Activated CD8-positive, alpha-beta T cell treated with anti-CD3 and anti-CD28 coated beads for 36 hours (primary cell): ENCODE results near the gene KRT13. TPM values are rescaled to one million over a fixed set of nuclear protein-coding genes. Genes with fewer than 3 reads are reported as not detected.
"Not testable (repeated sequence)": the region's sequence is repeated elsewhere in the genome, so short reads cannot be mapped to it uniquely, and the experiment has no call there.

ENCODE experiments used
- ATAC-seq: fragments of 200-7000 bp; cut with Tn5 transposase; one replicate; pipeline ENCODE4 v1.10.0; 2021; ENCODE audit warnings: mild to moderate bottlenecking, moderate library complexity
- CTCF ChIA-PET: fragments of 350-600 bp; sonication (Branson Sonifier 250); formaldehyde crosslinking; loops from one replicate; lab custom pipeline; 2021; ENCODE audit warnings: antibody characterized with exemption; lab: Charles Lee
- POLR2A ChIA-PET: fragments of 350-600 bp; sonication (Branson Sonifier 250); formaldehyde crosslinking; loops from one replicate; lab custom pipeline; 2021; ENCODE audit warnings: antibody characterized with exemption; lab: Charles Lee
- DNase-seq: peaks from one replicate; pipeline ENCODE4 v3.0.0-alpha.2; 2020
- H3K27ac Mint-ChIP-seq: one replicate; pipeline ENCODE4 v1.8.0; 2021; ENCODE audit warnings: mild to moderate bottlenecking, mixed read lengths
- H3K27me3 Mint-ChIP-seq: one replicate; pipeline ENCODE4 v1.8.0; 2021; ENCODE audit warnings: mixed read lengths
- H3K36me3 Mint-ChIP-seq: one replicate; pipeline ENCODE4 v1.8.0; 2021; ENCODE audit warnings: low read depth, mixed read lengths
- H3K4me1 Mint-ChIP-seq: one replicate; pipeline ENCODE4 v1.8.0; 2021; ENCODE audit warnings: low read depth, mixed read lengths
- H3K4me3 Mint-ChIP-seq: one replicate; pipeline ENCODE4 v1.8.0; 2021; ENCODE audit warnings: mild to moderate bottlenecking, moderate library complexity, mixed read lengths
- H3K9me3 Mint-ChIP-seq: one replicate; pipeline ENCODE4 v1.8.0; 2021; ENCODE audit warnings: mixed read lengths
- CTCF ChIP-seq: fragments of 200-600 bp; IDR thresholded peaks from one replicate; pipeline ENCODE4 v1.8.0; 2022; ENCODE audit warnings: antibody characterized with exemption, mild to moderate bottlenecking
- intact Hi-C: fragments of 100-400 bp; cut with micrococcal nuclease; formaldehyde crosslinking; loops from one replicate; pipeline ENCODE4 v1.10.0; 2022
- total RNA-seq, 2 experiments: library from RNA; stranded (reverse); gene quantifications; one replicate each; pipeline ENCODE4 v1.2.3, GENCODE V29; 2021

KRT13 gene
- total RNA-seq, 2 experiments from 2014 or later = not detected

- TF ChIP-seq CTCF = no peak
- intact Hi-C loops = no loop called here
- H3K36me3 Mint-ChIP-seq = no peaks in the 10 kb centered on the region
- peaks cover 20% of the 10 kb centered on the region for H3K4me1 Mint-ChIP-seq
- ATAC-seq (no peak), DNase-seq (no peak)
- H3K27ac Mint-ChIP-seq = no peak overlapping the region
- peaks cover 10% of the 10 kb centered on the region for H3K9me3 Mint-ChIP-seq
- POLR2A ChIA-PET = interaction anchor here (1.4 to 3.5 kb wide), 2 partner anchors 101 to 119 kb away, joined by 3 to 16 read pairs; no protein-coding TSS in a partner anchor
- peaks cover 2% of the 10 kb centered on the region for H3K27me3 Mint-ChIP-seq
- no peak overlapping the region for H3K4me3 Mint-ChIP-seq
- CTCF ChIA-PET = interaction anchor here (1.5 to 8.2 kb wide), 14 partner anchors 12 to 637 kb away, joined by 4 to 190 read pairs (median 15); partner anchors contain the start of genes KRT14 and KRT9
These were observed 42.0 kb upstream of the KRT13 start for GRCh38 chr17:41547378-41547841.

DNA sequence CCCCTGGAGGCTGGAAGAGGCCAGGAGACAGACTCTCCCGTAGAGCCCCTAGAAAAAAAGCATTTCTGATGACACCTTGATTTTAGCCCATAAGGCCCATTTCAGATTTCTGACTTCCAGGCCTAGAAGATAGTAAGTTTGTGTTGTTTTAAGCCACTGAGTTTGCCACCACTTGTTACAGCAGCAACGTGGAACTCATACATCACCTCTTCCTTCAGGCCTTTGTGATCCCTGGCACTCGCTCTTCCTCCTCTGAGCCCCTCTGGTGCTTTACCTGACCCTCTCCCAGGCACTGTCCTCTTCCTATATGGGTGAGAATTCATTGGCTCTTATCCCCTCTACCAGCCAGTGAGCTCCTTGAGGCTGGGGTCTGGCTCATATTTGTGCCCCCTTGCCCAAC, 41.4 kb upstream of the KRT13 start:
- DNase-seq = no peak
- no peak for ATAC-seq
- ChIA-PET CTCF (interaction anchor here (2.6 to 8.2 kb wide), 3 partner anchors 26 to 117 kb away, joined by 12 to 190 read pairs (median 156); partner anchors contain the start of gene KRT9), POLR2A (no interaction called here)
- peaks cover 2% of the 10 kb centered on the region for H3K27me3 Mint-ChIP-seq
- H3K36me3 Mint-ChIP-seq = no peaks in the 10 kb centered on the region
- no peak overlapping the region for H3K4me3 Mint-ChIP-seq
- TF ChIP-seq CTCF = no peak
- no peak overlapping the region for H3K27ac Mint-ChIP-seq
- H3K4me1 Mint-ChIP-seq = peaks cover 20% of the 10 kb centered on the region
- H3K9me3 Mint-ChIP-seq = peaks cover 10% of the 10 kb centered on the region
- intact Hi-C loops = no loop called here

- H3K27me3 Mint-ChIP-seq = peaks cover 2% of the 10 kb centered on the region
- H3K4me1 Mint-ChIP-seq = peaks cover 20% of the 10 kb centered on the region
- ChIA-PET POLR2A (no interaction called here), CTCF (interaction anchor here (3.5 to 8.2 kb wide), 2 partner anchors 117 to 118 kb away, joined by 14 to 190 read pairs; no protein-coding TSS in a partner anchor)
- intact Hi-C loops = no loop called here
- peaks cover 10% of the 10 kb centered on the region for H3K9me3 Mint-ChIP-seq
- no peak overlapping the region for H3K27ac Mint-ChIP-seq
- TF ChIP-seq CTCF = no peak
- H3K4me3 Mint-ChIP-seq = no peak overlapping the region
- H3K36me3 Mint-ChIP-seq = no peaks in the 10 kb centered on the region
- no peak for DNase-seq
- ATAC-seq = no peak
These were observed 40.5 kb upstream of the KRT13 start for GRCh38 chr17:41545829-41546410.

DNA sequence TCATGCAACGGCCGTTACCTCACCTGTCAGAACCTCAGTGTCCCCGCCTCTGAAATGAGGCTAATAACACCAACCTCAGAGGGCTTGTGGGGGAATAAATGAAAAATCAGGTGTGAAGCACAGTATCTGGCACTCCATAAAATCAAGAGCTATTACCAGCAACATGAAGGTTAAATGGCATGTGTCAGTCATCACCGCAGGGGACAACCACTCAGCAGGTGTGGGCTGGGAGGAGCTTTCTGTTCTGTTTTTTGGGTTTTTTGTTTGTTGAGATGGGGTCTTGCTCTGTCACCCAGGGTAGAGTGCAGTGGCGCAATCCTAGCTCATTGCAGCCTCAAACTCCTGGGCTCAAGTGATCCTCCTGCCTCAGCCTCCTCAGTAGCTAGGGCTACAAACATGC, 39.5 kb upstream of the KRT13 start:
- H3K36me3 Mint-ChIP-seq = no peaks in the 10 kb centered on the region
- no peak overlapping the region for H3K27ac Mint-ChIP-seq
- no peak for ATAC-seq
- intact Hi-C loops = no loop called here
- H3K4me3 Mint-ChIP-seq = no peak overlapping the region
- peaks cover 20% of the 10 kb centered on the region for H3K4me1 Mint-ChIP-seq
- no peak for TF ChIP-seq CTCF
- H3K9me3 Mint-ChIP-seq = peaks cover 10% of the 10 kb centered on the region
- CTCF ChIA-PET = interaction anchor here (1.1 to 3.5 kb wide), 3 partner anchors 104 to 121 kb away, joined by 3 to 14 read pairs (median 8); no protein-coding TSS in a partner anchor
- POLR2A ChIA-PET = interaction anchor here (0.7 to 1.1 kb wide), 2 partner anchors 13 to 146 kb away, joined by 3 read pairs; no protein-coding TSS in a partner anchor
- no peak for DNase-seq
- H3K27me3 Mint-ChIP-seq = peaks cover 2% of the 10 kb centered on the region

GRCh38 chr17:41544491-41544892, 39.1 kb upstream of the KRT13 start:
- peaks cover 10% of the 10 kb centered on the region for H3K9me3 Mint-ChIP-seq
- no peak overlapping the region for H3K4me3 Mint-ChIP-seq
- POLR2A ChIA-PET = interaction anchor here (0.7 to 1.1 kb wide), 2 partner anchors 14 to 147 kb away, joined by 3 read pairs; no protein-coding TSS in a partner anchor
- intact Hi-C loops = no loop called here
- peaks cover 20% of the 10 kb centered on the region for H3K4me1 Mint-ChIP-seq
- DNase-seq (no peak), ATAC-seq (no peak)
- no peak for TF ChIP-seq CTCF
- no peak overlapping the region for H3K27ac Mint-ChIP-seq
- CTCF ChIA-PET = interaction anchor here (1.1 to 3.5 kb wide), 3 partner anchors 104 to 121 kb away, joined by 3 to 14 read pairs (median 8); no protein-coding TSS in a partner anchor
- H3K27me3 Mint-ChIP-seq = peaks cover 2% of the 10 kb centered on the region
- H3K36me3 Mint-ChIP-seq = no peaks in the 10 kb centered on the region

DNA sequence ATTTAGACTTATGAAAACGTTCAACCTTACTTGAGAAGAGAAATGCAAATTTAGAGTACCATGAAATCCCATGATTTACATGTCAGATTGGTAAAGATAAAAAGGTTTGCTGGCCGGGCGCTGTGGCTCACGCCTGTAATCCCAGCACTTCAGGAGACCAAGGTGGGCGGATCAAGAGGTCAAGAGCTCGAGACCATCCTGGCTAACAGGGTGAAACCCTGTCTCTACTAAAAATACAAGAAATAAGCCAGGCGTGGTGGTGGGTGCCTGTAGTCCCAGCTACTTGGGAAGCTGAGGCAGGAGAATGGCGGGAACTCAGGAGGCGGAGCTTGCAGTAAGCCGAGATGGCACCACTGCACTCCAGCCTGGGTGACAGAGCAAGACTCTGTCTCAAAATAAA, 37.4 kb upstream of the KRT13 start:
- H3K4me1 Mint-ChIP-seq, H3K4me3 Mint-ChIP-seq, H3K27me3 Mint-ChIP-seq, ATAC-seq, intact Hi-C loops, DNase-seq, H3K36me3 Mint-ChIP-seq, H3K27ac Mint-ChIP-seq: not testable (repeated sequence)
- ChIA-PET CTCF (interaction anchor here (1.0 to 3.5 kb wide), 3 partner anchors 17 to 120 kb away, joined by 3 to 14 read pairs (median 9); no protein-coding TSS in a partner anchor), POLR2A (interaction anchor here (1.4 kb wide), 1 partner anchor 10 kb away, joined by 4 read pairs; no protein-coding TSS in a partner anchor)
- H3K9me3 Mint-ChIP-seq = peaks cover 10% of the 10 kb centered on the region
